GM12864 (cell line): ENCODE results near the gene AKR1C2.

Experiments used
- DNase-seq: peaks from one replicate; pipeline ENCODE4 v3.0.0-alpha.2; 2011; ENCODE audit warnings: low read depth
- H3K4me3 ChIP-seq: 2 replicates; pipeline ENCODE4 v1.5.1; 2011; ENCODE audit warnings: mild to moderate bottlenecking, low read depth, low read length, control low read depth
- TF ChIP-seq, protein P1 (sequence below): IDR thresholded peaks from 2 replicates; pipeline ENCODE4 v1.5.1; 2011; ENCODE audit warnings: low read depth, mild to moderate bottlenecking, moderate library complexity, low read length, control low read depth, inconsistent platforms; ENCODE audit errors: missing control alignments

AKR1C2 gene

DNA sequence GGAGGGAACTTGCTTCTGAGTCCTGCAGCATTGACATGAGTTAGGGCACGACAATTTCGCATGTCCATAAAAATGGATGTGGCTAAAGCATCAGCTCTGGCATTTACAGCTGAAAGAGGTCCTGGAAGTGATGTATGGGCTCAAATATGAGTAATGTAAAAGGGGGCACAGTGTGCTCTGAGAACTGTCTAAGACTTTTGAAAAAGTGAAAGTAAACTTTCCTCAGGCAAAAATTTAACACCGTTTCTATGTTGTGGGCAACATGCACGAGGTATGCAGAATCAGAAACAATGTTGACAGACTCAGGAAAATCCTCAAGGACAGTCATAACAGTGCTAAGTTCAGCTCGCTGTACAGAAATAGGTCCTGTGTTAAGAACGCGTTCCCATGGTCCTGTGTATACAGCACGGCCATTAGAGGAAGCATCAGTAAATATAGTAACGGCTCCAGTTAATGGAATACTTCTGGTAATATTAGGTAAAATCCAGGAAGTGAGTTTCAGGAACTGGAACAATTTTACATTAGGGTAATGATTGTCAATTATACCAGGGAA is 37.9 kb upstream of the AKR1C2 start:
- no peak overlapping the region for H3K4me3 ChIP-seq
- no peak for DNase-seq
- TF ChIP-seq, protein P1, sequence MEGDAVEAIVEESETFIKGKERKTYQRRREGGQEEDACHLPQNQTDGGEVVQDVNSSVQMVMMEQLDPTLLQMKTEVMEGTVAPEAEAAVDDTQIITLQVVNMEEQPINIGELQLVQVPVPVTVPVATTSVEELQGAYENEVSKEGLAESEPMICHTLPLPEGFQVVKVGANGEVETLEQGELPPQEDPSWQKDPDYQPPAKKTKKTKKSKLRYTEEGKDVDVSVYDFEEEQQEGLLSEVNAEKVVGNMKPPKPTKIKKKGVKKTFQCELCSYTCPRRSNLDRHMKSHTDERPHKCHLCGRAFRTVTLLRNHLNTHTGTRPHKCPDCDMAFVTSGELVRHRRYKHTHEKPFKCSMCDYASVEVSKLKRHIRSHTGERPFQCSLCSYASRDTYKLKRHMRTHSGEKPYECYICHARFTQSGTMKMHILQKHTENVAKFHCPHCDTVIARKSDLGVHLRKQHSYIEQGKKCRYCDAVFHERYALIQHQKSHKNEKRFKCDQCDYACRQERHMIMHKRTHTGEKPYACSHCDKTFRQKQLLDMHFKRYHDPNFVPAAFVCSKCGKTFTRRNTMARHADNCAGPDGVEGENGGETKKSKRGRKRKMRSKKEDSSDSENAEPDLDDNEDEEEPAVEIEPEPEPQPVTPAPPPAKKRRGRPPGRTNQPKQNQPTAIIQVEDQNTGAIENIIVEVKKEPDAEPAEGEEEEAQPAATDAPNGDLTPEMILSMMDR = no peak

DNA sequence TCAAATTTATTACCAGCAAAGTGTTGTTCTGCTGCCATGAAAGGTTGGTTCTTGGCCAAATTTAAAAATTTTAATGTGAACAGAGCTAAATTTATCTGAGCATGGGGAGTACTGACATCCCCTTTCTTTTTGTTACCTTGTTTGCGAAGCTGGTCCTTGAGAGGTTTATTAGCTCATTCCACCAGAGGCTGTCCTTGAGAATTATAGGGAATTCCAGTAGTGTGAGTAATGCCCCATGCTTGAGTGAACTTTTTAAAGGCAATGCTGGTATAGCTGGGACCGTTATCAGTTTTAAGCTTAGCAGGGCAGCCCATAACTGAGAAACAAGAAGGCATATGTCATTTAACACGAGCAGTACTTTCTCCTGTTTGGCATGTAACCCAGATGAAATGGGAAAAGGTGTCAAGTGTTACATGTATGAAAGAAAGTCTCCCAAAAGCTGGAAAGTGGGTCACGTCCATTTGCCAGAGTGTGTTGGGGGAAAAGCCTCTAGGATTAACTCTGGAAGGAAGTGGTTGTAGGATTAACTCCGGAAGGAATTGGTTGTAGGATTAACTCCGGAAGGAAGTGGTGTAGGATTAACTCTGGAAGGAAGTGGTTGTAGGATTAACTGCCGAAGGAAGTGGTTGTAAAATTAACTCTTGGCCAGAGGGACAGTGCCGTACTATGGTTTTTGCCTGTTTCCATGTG is 37.3 kb upstream of the AKR1C2 start:
- TF ChIP-seq, protein P1 = no peak
- no peak for DNase-seq
- no peak overlapping the region for H3K4me3 ChIP-seq

DNA sequence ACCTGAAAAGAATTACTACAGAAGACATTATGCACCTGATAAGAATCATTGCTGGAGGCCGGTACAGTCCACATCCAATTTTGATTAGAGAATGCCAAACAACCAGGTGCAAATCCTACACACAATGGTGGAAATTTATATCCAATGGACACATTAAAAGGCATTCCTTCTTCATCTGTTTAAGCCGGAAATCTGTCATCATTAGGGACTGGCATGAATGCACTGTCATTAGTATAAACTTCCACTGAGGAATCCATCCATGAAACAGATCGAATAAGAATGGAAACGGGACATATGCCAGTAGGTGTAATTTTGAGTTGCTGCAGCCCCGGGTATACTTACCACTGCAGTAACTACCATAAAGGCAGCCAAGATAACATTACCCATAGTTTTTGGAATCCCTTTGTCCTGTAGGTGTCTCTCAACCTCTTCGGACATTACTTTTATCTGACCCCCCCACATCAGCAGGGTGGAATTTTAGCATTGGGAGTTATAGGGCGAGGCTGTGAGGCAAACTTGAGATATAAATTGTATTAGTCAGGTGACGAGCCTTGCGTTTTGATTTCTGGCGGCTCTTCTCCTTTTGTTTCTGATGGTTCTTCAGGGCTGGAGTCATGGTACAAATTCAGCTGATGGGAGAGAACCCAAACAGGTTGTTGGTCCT is 36.5 kb upstream of the AKR1C2 start:
- DNase-seq = no peak
- TF ChIP-seq, protein P1 = no peak
- H3K4me3 ChIP-seq = no peak overlapping the region

DNA sequence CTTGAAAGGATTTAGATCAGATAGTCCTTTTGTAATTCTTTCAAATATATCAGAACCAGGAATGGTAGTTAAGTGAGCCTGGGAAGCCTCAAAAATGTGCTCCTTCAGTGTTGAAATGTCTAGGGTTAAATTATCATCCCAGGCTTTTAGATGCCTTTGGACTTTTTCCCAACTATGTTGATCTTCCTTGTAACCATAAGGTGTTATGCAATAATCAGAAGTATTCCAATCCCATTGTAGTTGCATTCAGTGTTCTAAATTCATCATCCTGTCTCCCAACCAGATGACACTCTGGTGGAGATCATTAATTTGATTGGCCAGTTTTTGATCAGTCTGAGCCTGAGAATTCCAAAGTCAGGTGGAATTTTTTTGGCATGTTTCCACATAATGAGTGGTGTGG is 35.1 kb upstream of the AKR1C2 start:
- no peak for DNase-seq
- no peak overlapping the region for H3K4me3 ChIP-seq
- TF ChIP-seq, protein P1 = no peak

DNA sequence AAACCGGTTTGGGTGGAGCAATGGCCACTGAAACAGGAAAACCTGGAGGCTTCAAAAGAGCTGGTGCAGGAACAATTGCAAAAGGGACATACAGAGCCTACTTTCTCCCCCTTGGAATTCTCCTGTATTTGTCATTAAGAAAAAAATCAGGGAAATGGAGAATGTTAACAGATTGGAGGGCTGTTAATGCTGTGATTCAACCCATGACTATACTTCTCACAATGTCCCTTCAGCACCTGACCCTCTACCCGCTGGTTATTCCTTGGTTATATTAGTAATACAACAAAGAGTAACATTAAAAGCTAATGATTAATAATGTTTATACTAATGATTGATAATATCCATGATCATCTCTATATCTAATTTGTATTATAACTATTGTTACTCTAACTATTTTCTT is 34.4 kb upstream of the AKR1C2 start:
- H3K4me3 ChIP-seq = no peak overlapping the region
- TF ChIP-seq, protein P1 = no peak
- DNase-seq = no peak

DNA sequence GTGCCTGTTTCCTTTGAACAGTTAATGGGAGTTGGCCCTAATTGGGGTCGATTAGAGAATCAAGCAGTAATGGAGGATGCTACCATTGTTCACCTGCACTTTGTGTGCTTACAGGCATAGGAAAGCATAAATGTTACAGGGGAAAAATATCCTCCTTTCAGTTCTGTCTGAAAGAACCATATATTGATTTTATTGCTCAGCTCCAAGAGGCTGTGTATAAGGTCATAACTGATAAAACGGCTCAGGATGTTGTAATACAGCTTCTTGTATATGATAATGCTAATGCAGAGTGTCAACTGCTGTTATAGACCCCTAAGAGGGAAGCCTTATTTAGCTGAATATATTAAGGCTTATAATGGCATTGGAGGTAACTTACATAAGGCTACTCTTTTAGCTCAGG is 32.9 kb upstream of the AKR1C2 start:
- H3K4me3 ChIP-seq = no peak overlapping the region
- DNase-seq = no peak
- TF ChIP-seq, protein P1 = no peak
